Erythroblast (primary cell): ENCODE measurements around the gene ATOH8.

ENCODE experiments used
- GATA1 ChIP-seq: IDR thresholded peaks from 2 replicates; pipeline ENCODE4 v1.6.1; 2011; ENCODE audit warnings: low read depth, mild to moderate bottlenecking, control low read depth, low read length, moderate library complexity
- POLR2A ChIP-seq: IDR thresholded peaks from 2 replicates; pipeline ENCODE4 v1.6.1; 2011; ENCODE audit warnings: mild to moderate bottlenecking, low read length

DNA sequence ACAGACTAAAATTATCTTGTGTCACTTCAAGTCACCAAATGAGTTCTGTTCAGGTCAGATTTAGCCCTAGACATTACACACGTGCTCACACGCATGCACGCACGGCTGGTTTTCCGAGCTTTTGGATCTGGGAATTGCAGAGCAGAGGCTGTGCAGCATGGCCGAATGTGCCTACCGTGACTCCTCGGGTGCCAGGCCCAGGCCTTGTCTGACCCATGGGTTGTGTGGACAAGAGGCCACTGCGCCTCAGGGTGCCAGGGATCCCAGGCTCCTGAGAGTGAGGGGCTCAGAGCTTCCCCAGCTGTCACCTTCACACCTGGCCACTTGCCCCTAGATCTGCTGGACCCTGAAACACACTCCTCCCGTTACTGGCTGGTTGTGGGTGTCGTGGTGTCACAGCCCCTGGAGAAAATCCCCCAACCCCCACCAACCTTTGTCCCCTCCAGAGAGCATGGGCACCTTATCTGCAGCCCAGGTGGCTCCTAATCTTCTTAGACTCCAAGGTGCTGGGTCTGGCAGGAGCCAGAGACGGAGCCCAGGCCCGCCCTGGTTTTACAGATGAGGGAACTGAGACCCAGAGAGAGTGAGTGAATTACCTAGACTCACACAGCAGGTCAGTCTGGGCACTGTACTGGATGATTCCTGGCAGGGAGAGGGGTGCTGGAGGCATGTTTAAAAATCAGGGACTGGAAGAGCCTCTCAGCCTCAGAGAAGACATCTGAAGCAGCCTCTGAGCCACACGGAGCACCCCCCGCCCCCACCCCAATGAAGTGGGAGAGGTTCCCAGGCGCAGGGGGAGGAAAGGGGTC is 56.8 kb downstream of the ATOH8 start:
- TF ChIP-seq POLR2A (no peak), GATA1 (no peak)
